Kidney (tissue), 14 donors: ENCODE results near the gene TMEM131L. TPM values are rescaled to one million over a fixed set of nuclear protein-coding genes. Genes with fewer than 3 reads are reported as not detected.

Experiments
- DNase-seq, 5 donors: peaks; one replicate each; pipeline ENCODE4 v3.0.0-alpha.2; 2013 to 2020
- FAIRE-seq: peaks from 2 replicates; lab custom pipeline; 2012; peaks lifted over from hg19 to GRCh38; lab: Jason Lieb, UNC
- H3K27ac ChIP-seq, 2 donors: one replicate each; pipeline ENCODE4 v1.7.0; 2013; ENCODE audit warnings: low read depth in 2 of 2, low read length in 2 of 2, inconsistent platforms in 1 of 2
- H3K27me3 ChIP-seq: one replicate; pipeline ENCODE4 v1.7.1; 2013; ENCODE audit warnings: low read length, inconsistent platforms; ENCODE audit not compliant: control insufficient read depth, insufficient read depth
- H3K36me3 ChIP-seq, 3 donors: one replicate each; pipeline versions ENCODE4 v1.7.0 to v1.7.1; 2013; ENCODE audit warnings: low read length in 3 of 3, control low read depth in 1 of 3, inconsistent platforms in 1 of 3; ENCODE audit not compliant: insufficient read depth in 3 of 3, control insufficient read depth in 2 of 3
- H3K4me1 ChIP-seq, 3 donors: one replicate each; pipeline versions ENCODE4 v1.7.0 to v1.7.1; 2013; ENCODE audit warnings: low read length in 3 of 3, inconsistent platforms in 1 of 3, low read depth in 1 of 3; ENCODE audit not compliant: control insufficient read depth in 2 of 3, insufficient read depth in 2 of 3
- H3K4me3 ChIP-seq, 3 donors: one replicate each; pipeline versions ENCODE4 v1.7.0 to v1.8.1; 2013; ENCODE audit warnings: low read length in 3 of 3, control low read depth in 1 of 3, inconsistent platforms in 1 of 3
- H3K9ac ChIP-seq, 3 donors: one replicate each; pipeline versions ENCODE4 v1.7.0 to v1.7.1; 2013; ENCODE audit warnings: low read length in 3 of 3, control low read depth in 1 of 3, inconsistent platforms in 1 of 3
- H3K9me3 ChIP-seq, 3 donors: one replicate each; pipeline versions ENCODE4 v1.7.0 to v1.7.1; 2013; ENCODE audit warnings: low read length in 3 of 3, control low read depth in 1 of 3, inconsistent platforms in 1 of 3; ENCODE audit not compliant: control insufficient read depth in 2 of 3, insufficient read depth in 1 of 3
- CTCF ChIP-seq: IDR thresholded peaks from 3 replicates; pipeline ENCODE4 v1.5.1; 2012; ENCODE audit warnings: mild to moderate bottlenecking, moderate library complexity, borderline replicate concordance; ENCODE audit not compliant: insufficient read depth; ENCODE audit errors: extremely low read depth
- intact Hi-C: fragments of 100-400 bp; cut with DNase I; formaldehyde crosslinking; loops from one replicate; pipeline ENCODE4 v1.11.1; 2022
- polyA plus RNA-seq: library from polyadenylated mRNA; stranded (reverse); fragments of 350-450 nt; fragmentation: Illumina TruSeq; extraction: RNeasy Lipid Tissue Mini Kit (QIAGEN cat#74804); gene quantifications from one replicate; pipeline ENCODE4 v1.2.3, GENCODE V29; 2014; ENCODE audit warnings: low read depth, low replicate concordance; ENCODE audit not compliant: insufficient read depth
- total RNA-seq: library from RNA; stranded (reverse); fragmentation: NEBNext Ultra II Directional; extraction: Animal tissue kit (Norgen Biotek cat#: 25700); gene quantifications from one replicate; pipeline ENCODE4 v1.2.1, GENCODE V29; 2021
- donor health status: control.
- donor health status: control.
- donor health status: control.
- donor health status: control.
- donor health status: control.
- donor health status: DM: yes; HTN: yes; CAD: no.
- donor health status: Normal renal cell carcinoma (clear cell type).

Gene TMEM131L
- total and polyA plus RNA-seq, 2 donors from 2014 or later: 3.0 to 17.0 TPM

DNA sequence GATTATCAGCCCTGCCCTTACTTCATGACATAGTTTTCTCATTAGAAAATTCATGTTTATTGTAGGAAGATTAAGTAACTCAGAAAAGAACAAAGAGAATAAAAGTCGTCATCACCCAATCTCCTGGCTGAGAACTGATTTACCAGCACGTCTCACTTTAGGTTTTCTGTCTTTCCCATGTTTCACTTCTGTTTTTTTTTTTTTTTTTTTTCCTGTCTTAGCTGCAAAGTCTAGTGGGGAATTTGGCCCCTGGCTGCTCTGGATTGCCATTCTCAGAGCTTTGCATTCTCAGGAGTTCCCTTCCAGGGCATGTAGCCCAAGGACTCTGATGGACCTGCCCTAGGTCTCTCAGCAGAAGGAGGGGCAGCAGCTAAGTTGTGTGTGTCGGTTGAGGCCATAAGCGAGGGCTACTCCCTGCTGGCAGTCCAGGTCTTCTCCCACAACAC lies 57.8 kb downstream of the TMEM131L start:
- no peak overlapping the region for H3K9ac ChIP-seq
- H3K27ac ChIP-seq: no peak overlapping the region
- no peaks in the 10 kb centered on the region for H3K4me1 ChIP-seq
- no peak overlapping the region for H3K4me3 ChIP-seq
- TF ChIP-seq CTCF: no peak
- DNase-seq: no peak
- intact Hi-C loops: no loop called here
- no peak for FAIRE-seq
- no peaks in the 10 kb centered on the region for H3K9me3 ChIP-seq
- no peaks in the 10 kb centered on the region for H3K27me3 ChIP-seq
- H3K36me3 ChIP-seq: no peaks in the 10 kb centered on the region

- no peaks in the 10 kb centered on the region for H3K4me1 ChIP-seq
- no peak for FAIRE-seq
- no peak overlapping the region for H3K4me3 ChIP-seq
Observed at GRCh38 chr4:153524682-153525081, 58.5 kb downstream of the TMEM131L start.

GRCh38 chr4:153527690-153528089 lies 61.5 kb downstream of the TMEM131L start:
- DNase-seq: no peak
- H3K4me1 ChIP-seq: peaks cover 4 to 12% (median 8%) of the 10 kb centered on the region in 3 donors
- FAIRE-seq: no peak
- no peak overlapping the region for H3K27ac ChIP-seq
- no peak for TF ChIP-seq CTCF
- intact Hi-C loops: no loop called here
- H3K4me3 ChIP-seq: no peak overlapping the region
- no peaks in the 10 kb centered on the region for H3K27me3 ChIP-seq
- no peak overlapping the region for H3K9ac ChIP-seq
- no peaks in the 10 kb centered on the region for H3K9me3 ChIP-seq
- H3K36me3 ChIP-seq: no peaks in the 10 kb centered on the region

More at GRCh38 chr4:153524682-153525081, 58.5 kb downstream of the TMEM131L start:
- Histone ChIP-seq H3K27me3 (no peaks in the 10 kb centered on the region), H3K9ac (no peak overlapping the region), H3K36me3 (no peaks in the 10 kb centered on the region), H3K9me3 (no peaks in the 10 kb centered on the region), H3K27ac (no peak overlapping the region)
- no peak for TF ChIP-seq CTCF
- DNase-seq: no peak
- intact Hi-C loops: no loop called here
